ENCODE measurements around the gene CADM1.

- no peak for TF ChIP-seq CTCF (conservative IDR thresholded peaks at IDR 0.05; ENCODE audit: low read length)
- TF ChIP-seq EZH2phosphoT487 (IDR thresholded peaks at IDR 0.05; ENCODE audit: borderline replicate concordance, low read depth, low read length), result no peak
These were observed 286.4 kb downstream of the CADM1 start for GRCh38 chr11:115217726-115218311.
